Hematopoietic multipotent progenitor cell treated with erythropoietin and hydrocortisone succinate and interleukin-3 and kit ligand, for 15 days (in vitro differentiated cells): ENCODE data around the gene NIPBL.
"Not testable (repeated sequence)": the region's sequence is repeated elsewhere in the genome, so short reads cannot be mapped to it uniquely, and the experiment has no call there.

ENCODE experiments used
- DNase-seq: peaks from one replicate; pipeline ENCODE4 v3.0.0-alpha.2; 2015; ENCODE audit warnings: low spot score

NIPBL gene

DNA sequence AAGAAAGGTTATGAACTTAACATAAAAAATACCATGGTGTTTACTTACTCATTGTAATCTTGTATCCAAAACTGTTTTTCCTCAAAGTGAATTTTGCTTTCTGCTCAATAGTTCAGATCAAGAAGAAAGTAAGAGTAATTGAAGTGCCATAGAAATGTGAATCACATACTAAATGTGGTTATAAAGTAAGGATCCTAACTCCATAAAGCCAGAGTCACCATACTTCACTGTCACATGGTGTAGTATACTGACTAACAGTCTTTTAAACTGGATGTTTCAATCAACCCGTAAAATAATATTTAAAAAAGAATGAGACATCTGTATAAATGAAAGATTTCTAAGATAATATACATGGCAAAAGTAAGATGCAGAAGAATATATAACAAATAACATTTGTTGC lies 72.1 kb downstream of the NIPBL start:
- DNase-seq: no peak

- DNase-seq: no peak
Measured at GRCh38 chr5:36949593-36949992, 73.0 kb downstream of the NIPBL start.

DNA sequence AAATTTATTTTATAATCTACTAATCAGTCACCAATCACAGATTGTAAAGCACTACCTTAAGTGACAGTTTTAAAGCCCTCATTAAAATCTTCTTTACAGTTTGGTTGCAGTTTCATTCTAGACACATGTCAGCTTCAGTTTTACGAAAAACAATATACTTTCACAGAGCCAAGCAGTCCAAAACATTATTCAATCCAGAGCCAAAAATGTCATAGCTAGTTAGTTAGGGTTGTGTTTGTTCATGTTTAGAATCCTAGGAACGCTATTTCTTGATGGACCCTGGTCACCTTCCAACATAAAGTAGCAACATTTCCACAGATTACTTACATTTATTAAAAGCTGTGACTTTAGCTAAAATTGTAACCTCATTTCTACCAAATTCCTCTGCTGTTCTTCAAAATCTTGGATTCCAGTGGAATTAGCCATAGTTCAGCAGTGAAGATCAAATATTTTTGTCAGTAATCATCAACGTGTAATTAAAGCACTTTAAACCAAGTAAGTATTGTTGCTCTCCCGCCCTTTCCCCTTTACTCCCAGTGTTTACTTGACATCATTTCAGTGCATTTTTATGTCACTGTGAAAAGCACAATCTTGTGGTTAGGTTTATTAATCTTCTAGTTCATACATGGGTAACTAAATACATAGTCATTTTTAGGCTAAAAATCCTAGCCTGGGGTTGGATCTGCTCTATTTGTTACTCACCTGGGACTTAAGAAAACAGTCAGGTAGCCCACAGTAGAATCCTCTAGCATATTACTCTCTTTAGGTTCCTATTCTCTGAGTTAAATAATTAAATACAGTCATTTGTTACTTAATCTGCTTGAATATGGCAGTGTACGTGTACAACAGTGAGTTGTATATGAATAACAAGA lies 74.3 kb downstream of the NIPBL start:
- no peak for DNase-seq

- DNase-seq: no peak
Measured at GRCh38 chr5:36953043-36953442, 76.5 kb downstream of the NIPBL start.

GRCh38 chr5:36957953-36958537 lies 81.5 kb downstream of the NIPBL start:
- no peak for DNase-seq

GRCh38 chr5:36958612-36959011 lies 82.0 kb downstream of the NIPBL start:
- DNase-seq: no peak

DNA sequence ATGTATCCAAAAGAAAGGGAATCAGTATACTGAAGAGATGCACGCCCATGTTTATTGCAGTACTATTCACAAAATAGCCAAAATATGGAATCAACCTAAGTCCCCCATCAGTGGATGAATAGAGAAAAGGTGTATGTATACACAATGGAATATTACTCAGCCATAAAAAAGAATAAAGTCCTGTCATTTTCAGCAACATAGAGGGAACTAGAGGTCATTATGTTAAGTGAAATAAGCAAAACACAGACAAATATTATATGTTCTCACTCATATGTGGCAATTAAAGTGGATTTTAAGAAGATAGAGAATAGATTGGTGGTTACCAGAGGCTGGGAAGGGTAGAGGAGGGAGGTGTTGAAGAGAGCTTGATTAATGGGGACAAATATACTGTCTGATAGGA lies 88.6 kb downstream of the NIPBL start:
- DNase-seq: no peak

- no peak for DNase-seq
Measured at GRCh38 chr5:36969700-36970395, 93.3 kb downstream of the NIPBL start.

- DNase-seq: no peak
Measured at GRCh38 chr5:36978196-36978595, 101.6 kb downstream of the NIPBL start.

- DNase-seq: no peak
Measured at GRCh38 chr5:36982146-36982545, 105.6 kb downstream of the NIPBL start.

GRCh38 chr5:36985387-36985786 lies 108.8 kb downstream of the NIPBL start:
- no peak for DNase-seq

GRCh38 chr5:36988396-36988795 lies 111.8 kb downstream of the NIPBL start:
- DNase-seq: no peak

DNA sequence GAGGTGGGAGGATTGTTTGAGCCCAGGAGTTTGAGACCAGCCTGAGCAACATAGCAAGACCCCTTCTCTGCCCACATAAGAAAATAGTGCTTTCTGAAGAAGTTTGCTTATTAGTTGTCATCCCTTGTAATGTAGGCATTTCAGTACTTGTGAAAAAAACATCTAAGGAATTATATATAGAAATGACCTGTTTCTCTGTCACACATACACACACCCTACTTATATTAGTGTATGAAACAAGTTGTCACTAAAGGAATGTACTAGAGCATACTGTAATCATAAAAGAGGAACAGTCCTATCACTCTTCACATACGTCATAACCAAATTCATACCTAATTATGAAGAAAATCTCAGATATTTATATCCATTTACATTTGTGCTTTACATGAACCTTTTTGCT lies 122.0 kb downstream of the NIPBL start:
- DNase-seq: no peak

DNA sequence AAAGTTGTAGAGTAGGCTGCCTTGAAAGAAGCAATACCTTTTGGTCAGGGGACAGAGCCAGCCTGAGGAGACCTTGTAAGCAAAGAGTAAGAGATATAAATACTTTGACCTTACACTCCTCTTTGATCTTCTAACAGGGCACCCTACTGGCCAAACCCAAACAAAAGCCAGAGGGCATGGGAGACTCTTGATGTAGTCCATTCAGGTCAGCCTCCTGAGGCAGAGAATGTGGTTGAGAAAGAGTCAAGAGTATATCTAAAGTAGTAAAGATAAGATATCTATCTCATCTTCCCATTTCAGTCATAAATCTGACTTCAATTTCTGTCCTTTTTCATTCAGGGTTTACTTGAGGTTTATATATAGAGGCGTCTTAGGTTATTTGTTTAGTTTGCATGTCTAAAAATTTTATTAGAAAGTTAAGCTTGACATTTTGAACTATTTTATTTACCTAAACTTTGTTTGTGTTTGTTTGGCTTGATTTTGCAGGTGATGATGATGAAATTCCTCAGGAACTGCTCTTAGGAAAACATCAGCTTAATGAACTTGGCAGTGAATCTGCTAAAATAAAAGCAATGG lies 125.7 kb downstream of the NIPBL start:
- no peak for DNase-seq

- no peak for DNase-seq
Measured at GRCh38 chr5:37005252-37005651, 128.7 kb downstream of the NIPBL start.

GRCh38 chr5:37005946-37006540 lies 129.5 kb downstream of the NIPBL start:
- DNase-seq: peak; percentile 34

DNA sequence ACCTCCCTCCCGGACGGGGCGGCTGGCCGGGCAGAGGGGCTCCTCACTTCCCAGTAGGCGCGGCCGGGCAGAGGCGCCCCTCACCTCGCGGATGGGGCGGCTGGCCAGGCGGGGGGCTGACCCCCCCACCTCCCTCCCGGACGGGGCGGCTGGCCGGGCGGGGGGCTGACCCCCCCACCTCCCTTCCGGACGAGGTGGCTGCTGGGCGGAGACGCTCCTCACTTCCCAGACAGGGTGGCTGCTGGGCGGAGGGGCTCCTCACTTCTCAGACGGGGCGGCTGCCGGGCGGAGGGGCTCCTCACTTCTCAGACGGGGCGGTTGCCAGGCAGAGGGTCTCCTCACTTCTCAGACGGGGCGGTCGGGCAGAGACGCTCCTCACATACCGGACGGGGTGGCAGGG lies 136.6 kb downstream of the NIPBL start:
- DNase-seq: not testable (repeated sequence)

DNA sequence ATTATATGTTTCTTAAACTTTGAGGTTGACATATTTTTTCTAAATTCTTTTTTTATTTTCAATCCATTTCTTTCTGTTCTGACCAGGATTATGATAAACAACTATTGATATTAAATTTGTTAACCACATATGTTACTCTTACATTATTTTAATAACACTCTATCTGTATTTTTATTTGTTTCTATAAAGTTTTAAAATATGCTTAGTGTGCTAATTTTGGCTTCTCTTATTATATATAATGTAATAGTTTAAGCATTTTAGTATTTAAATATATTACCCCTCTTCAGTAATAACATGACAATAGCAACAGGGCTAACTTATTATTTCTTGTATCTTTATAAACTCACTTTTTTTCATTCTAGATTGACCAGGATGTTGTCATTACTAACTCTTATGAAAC lies 137.8 kb downstream of the NIPBL start:
- DNase-seq: no peak

DNA sequence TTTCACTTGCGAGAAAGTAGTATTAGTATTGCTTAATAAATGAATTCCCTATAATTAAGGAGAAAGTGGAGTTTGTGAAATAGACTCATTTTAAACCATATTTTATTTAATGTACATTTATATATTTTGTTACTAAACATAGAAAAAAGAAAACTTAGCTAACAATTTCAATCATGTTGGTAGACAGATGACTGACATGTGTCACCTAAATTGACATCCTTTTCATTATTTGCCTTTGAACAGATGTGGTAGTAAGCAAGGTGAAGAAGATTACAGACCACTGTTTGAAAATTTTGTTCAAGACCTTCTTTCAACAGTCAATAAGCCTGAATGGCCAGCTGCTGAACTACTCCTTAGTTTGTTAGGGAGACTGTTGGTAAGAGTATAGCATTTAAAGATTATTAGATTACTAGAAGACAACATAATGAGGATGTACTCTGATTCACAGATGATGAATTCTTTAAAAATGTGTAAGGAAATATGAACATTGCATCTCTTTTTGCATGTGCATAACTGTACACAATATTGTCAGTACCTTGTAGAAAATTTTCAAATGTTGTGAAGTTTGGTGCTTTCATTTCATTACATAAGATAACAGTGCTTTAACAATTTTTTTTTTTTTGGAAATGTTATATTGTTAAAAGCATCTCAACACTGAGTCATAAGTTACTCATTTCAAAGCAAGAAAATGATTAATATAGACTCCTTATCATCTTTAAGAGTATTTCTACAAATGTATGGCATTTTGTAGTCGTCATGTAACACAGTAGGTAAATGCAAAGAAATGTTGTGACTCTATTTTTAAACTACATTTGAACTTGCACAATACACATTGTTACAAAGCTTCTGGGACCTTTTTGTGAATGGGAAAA lies 139.5 kb downstream of the NIPBL start:
- no peak for DNase-seq

DNA sequence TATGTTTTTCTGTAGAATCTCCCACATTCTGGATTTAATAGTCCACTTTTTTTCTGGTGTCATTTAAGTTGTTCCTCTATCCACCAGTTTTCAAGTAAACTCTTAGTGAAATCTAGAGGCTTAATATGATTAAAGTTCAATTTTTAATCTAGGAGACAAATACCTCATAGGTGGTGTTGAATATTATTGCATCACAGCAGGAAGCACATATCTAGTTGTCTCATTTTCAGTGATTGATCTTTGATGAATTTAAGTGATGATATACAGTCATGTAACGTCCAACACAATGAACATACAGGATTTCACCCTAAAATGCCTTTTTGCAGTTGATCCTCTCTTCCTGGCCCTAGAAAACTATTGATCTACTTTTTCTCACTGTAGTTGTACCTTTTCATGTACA lies 152.3 kb downstream of the NIPBL start:
- DNase-seq: no peak

- no peak for DNase-seq
Measured at GRCh38 chr5:37029436-37029835, 152.9 kb downstream of the NIPBL start.
